ENCODE data around the gene ZNF594. TPM values are rescaled to one million over a fixed set of nuclear protein-coding genes. Genes with fewer than 3 reads are reported as not detected.
"Not testable (repeated sequence)": the region's sequence is repeated elsewhere in the genome, so short reads cannot be mapped to it uniquely, and the experiment has no call there.

Gene ZNF594
- total RNA-seq, 2 donors from 2014 or later, result 4.7 to 4.8 TPM

GRCh38 chr17:5184288-5184687 is 7.4 kb downstream of the ZNF594 start:
- no peak overlapping the region for H3K27ac ChIP-seq
- DNase-seq (ENCODE audit: low spot score), result no peak
- H3K27me3 ChIP-seq, result no peaks in the 10 kb centered on the region
- H3K9me3 ChIP-seq, result peaks cover 45 to 89% of the 10 kb centered on the region in 2 donors
- no peak for TF ChIP-seq CTCF (IDR thresholded peaks at IDR 0.05)
- H3K36me3 ChIP-seq, result peaks cover 19% of the 10 kb centered on the region
- no peak overlapping the region for H3K4me3 ChIP-seq
- H3K4me1 ChIP-seq, result no peaks in the 10 kb centered on the region

GRCh38 chr17:5183410-5183793 is 8.3 kb downstream of the ZNF594 start:
- H3K4me3 ChIP-seq, result no peak overlapping the region
- H3K4me1 ChIP-seq, result no peaks in the 10 kb centered on the region
- H3K27me3 ChIP-seq, result no peaks in the 10 kb centered on the region
- peaks cover 19% of the 10 kb centered on the region for H3K36me3 ChIP-seq
- TF ChIP-seq CTCF (IDR thresholded peaks at IDR 0.05), result no peak
- DNase-seq (ENCODE audit: low spot score), result no peak
- H3K27ac ChIP-seq, result no peak overlapping the region
- peaks cover 51 to 97% of the 10 kb centered on the region in 2 donors for H3K9me3 ChIP-seq

DNA sequence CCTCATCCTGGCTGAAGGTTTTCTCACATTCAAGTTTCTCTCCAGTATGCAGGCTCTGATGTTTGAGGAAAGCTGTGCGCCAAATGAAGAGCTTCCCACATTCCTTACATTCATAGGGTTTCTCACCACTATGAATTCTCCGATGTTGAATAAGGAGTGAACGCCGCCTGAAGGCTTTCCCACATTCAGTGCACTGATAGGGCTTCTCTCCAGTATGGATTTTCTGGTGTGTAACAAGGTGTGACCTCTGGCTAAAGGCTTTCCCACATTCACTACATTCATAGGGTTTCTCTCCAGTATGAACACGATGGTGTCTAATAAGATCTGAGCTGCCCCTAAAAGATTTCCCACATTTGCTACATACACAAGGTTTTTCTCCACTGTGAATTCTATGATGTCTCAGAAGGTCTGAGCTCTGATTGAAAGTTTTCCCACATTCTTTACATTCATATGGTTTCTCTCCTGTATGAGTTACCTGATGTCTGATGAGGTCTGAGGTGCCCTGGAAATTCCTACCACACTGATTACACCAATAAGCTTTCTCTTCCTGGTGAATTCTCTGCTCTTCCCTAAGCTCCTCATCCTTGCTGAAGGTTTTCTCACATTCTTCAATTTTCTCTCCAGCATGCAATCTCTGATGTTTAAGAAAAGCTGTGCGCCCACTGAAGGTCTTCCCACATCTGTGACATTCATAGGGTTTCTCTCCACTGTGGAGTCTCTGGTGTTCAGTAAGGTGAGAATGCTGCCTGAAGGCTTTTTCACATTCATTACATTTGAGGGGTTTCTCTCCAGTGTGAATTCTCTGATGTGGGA is 8.9 kb downstream of the ZNF594 start:
- Histone ChIP-seq H3K27ac (no peak overlapping the region), H3K36me3 (peaks cover 19% of the 10 kb centered on the region), H3K4me1 (no peaks in the 10 kb centered on the region), H3K27me3 (no peaks in the 10 kb centered on the region), H3K4me3 (no peak overlapping the region), H3K9me3 (peaks cover 51 to 98% of the 10 kb centered on the region in 2 donors)
- DNase-seq (ENCODE audit: low spot score), result no peak
- no peak for TF ChIP-seq CTCF (IDR thresholded peaks at IDR 0.05)

GRCh38 chr17:5181509-5182305 is 10.0 kb downstream of the ZNF594 start:
- Histone ChIP-seq H3K27me3 (no peaks in the 10 kb centered on the region), H3K36me3 (peaks cover 23% of the 10 kb centered on the region), H3K4me3 (no peak overlapping the region), H3K4me1 (no peaks in the 10 kb centered on the region), H3K27ac (no peak overlapping the region), H3K9me3 (peaks cover 55 to 98% of the 10 kb centered on the region in 2 donors)
- TF ChIP-seq CTCF (IDR thresholded peaks at IDR 0.05), result no peak
- DNase-seq (ENCODE audit: low spot score), result no peak

- peaks cover 52 to 91% of the 10 kb centered on the region in 2 donors for H3K9me3 ChIP-seq
- H3K36me3 ChIP-seq, result peaks cover 38% of the 10 kb centered on the region
- no peak for DNase-seq (ENCODE audit: low spot score)
- no peak overlapping the region for H3K27ac ChIP-seq
- TF ChIP-seq CTCF (IDR thresholded peaks at IDR 0.05), result no peak
- H3K27me3 ChIP-seq, result no peaks in the 10 kb centered on the region
- H3K4me1 ChIP-seq, result no peaks in the 10 kb centered on the region
- no peak overlapping the region for H3K4me3 ChIP-seq
Measured at GRCh38 chr17:5179003-5179402, 12.7 kb downstream of the ZNF594 start.

GRCh38 chr17:5175027-5175426 is 16.6 kb downstream of the ZNF594 start:
- Histone ChIP-seq H3K36me3 (peaks cover 22% of the 10 kb centered on the region), H3K9me3 (peaks cover 17 to 51% of the 10 kb centered on the region in 2 donors)
- H3K27ac ChIP-seq; H3K4me1 ChIP-seq; H3K4me3 ChIP-seq; DNase-seq (ENCODE audit: low spot score); H3K27me3 ChIP-seq: not testable (repeated sequence)

DNA sequence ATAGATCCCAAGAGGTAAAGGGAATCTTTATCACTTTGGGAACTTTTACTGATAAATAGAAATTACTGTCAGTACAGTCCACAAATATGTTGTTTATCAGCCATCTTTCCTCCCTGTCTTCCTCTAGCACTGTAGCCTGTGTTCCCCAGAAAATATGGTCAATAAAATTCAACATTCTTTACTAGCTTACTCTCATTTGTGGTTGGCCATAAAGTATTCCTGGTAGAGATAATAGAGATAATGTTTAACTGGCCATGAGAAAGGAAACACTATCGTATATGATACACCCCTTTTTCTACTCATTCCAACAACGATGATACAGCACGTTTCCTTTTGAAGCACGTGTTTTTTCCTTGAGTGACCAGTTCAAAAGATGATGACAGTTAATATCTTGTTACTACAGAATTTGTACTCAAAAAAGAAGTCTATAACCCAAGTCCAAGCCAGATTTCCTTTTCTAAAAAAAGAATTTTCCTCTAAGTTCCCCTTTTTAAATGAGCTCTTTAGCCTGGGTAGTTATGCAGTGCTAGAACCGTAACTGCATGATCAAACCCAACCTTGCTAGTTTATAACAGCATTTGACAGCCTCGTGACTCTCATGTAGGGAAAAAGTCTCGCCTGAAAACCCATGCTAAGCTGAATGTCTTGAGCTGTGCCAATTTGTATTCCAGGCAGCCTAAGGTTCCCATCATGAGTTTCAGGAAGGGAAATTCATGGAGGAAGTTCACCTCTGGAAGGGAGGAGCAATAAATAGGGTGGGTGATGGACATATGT is 25.7 kb downstream of the ZNF594 start:
- DNase-seq (ENCODE audit: low spot score); H3K4me1 ChIP-seq; H3K36me3 ChIP-seq; H3K4me3 ChIP-seq; H3K27me3 ChIP-seq; H3K9me3 ChIP-seq; H3K27ac ChIP-seq: not testable (repeated sequence)
